Measurements from ENCODE around the gene CR1L. TPM values are rescaled to one million over a fixed set of nuclear protein-coding genes. Genes with fewer than 3 reads are reported as not detected.

Gene CR1L
- total and polyA plus RNA-seq, 9 of the 15 experiments (the other 6 are each of a cell fraction or from before 2014, with no cell fraction given) = 10.1 to 74.8 (median 34.3) TPM

DNA sequence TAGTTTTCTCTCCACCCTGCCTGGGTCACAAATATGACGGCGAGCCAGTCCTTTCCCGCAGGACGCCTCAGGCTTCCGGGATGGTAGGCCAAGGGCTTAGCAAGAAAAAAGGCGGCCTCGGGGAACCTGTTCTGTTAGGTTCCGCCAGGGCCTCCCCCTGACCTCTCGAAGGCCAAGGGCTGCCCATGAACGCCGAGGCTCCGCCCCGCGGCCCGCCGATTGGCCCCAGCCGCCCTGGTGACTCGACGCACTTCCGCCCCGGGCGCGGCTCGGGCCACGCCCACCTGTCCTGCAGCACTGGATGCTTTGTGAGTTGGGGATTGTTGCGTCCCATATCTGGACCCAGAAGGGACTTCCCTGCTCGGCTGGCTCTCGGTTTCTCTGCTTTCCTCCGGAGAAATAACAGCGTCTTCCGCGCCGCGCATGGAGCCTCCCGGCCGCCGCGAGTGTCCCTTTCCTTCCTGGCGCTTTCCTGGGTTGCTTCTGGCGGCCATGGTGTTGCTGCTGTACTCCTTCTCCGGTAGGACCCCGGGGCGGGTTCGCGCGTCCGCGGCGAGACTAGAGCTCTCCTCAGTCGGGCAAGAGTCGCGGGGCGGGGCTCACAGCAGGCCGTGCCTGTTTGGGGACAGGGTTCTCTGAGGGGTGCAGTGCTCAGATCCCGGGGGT lies 107.0 kb downstream of the CR1L start, which contains the start of gene CD46 (continued):
- TF ChIP-seq RBFOX2 (IDR thresholded peaks at IDR 0.05; ENCODE audit: low read depth, low read length) (peak; percentile 94), GTF2A2 (tag; IDR thresholded peaks at IDR 0.05) (no peak), NFIC (IDR thresholded peaks at IDR 0.05) (peak; percentile 55), PURB (CRISPR knock-in tag; IDR thresholded peaks at IDR 0.05; ENCODE audit: low read depth) (no peak), ZKSCAN1 (IDR thresholded peaks at IDR 0.05; ENCODE audit: low read depth, low read length) (no peak), ZNF75A (CRISPR knock-in tag; IDR thresholded peaks at IDR 0.05) (0 out of 2 replicates have a peak, but pooled peaks have one; percentile 5), KDM1A (IDR thresholded peaks at IDR 0.05) (no peak), CUX1 (CRISPR knock-in tag; IDR thresholded peaks at IDR 0.05) (no peak), PHB2 (IDR thresholded peaks at IDR 0.05; ENCODE audit: low read depth) (no peak), CBFB (CRISPR knock-in tag; IDR thresholded peaks at IDR 0.05) (no peak), SMAD1 (IDR thresholded peaks at IDR 0.05; ENCODE audit: low read depth, low read length, partially characterized antibody) (no peak), TSHZ1 (CRISPR knock-in tag; IDR thresholded peaks at IDR 0.05) (no peak), ARNT (IDR thresholded peaks at IDR 0.05) (no peak)
- TF ChIP-seq, protein P1, sequence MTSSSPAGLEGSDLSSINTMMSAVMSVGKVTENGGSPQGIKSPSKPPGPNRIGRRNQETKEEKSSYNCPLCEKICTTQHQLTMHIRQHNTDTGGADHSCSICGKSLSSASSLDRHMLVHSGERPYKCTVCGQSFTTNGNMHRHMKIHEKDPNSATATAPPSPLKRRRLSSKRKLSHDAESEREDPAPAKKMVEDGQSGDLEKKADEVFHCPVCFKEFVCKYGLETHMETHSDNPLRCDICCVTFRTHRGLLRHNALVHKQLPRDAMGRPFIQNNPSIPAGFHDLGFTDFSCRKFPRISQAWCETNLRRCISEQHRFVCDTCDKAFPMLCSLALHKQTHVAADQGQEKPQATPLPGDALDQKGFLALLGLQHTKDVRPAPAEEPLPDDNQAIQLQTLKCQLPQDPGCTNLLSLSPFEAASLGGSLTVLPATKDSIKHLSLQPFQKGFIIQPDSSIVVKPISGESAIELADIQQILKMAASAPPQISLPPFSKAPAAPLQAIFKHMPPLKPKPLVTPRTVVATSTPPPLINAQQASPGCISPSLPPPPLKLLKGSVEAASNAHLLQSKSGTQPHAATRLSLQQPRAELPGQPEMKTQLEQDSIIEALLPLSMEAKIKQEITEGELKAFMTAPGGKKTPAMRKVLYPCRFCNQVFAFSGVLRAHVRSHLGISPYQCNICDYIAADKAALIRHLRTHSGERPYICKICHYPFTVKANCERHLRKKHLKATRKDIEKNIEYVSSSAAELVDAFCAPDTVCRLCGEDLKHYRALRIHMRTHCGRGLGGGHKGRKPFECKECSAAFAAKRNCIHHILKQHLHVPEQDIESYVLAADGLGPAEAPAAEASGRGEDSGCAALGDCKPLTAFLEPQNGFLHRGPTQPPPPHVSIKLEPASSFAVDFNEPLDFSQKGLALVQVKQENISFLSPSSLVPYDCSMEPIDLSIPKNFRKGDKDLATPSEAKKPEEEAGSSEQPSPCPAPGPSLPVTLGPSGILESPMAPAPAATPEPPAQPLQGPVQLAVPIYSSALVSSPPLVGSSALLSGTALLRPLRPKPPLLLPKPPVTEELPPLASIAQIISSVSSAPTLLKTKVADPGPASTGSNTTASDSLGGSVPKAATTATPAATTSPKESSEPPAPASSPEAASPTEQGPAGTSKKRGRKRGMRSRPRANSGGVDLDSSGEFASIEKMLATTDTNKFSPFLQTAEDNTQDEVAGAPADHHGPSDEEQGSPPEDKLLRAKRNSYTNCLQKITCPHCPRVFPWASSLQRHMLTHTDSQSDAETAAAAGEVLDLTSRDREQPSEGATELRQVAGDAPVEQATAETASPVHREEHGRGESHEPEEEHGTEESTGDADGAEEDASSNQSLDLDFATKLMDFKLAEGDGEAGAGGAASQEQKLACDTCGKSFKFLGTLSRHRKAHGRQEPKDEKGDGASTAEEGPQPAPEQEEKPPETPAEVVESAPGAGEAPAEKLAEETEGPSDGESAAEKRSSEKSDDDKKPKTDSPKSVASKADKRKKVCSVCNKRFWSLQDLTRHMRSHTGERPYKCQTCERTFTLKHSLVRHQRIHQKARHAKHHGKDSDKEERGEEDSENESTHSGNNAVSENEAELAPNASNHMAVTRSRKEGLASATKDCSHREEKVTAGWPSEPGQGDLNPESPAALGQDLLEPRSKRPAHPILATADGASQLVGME (CRISPR knock-in tag; IDR thresholded peaks at IDR 0.05) = 0 out of 2 replicates have a peak, but pooled peaks have one; percentile 81

Data from K562 (cell line).